Measurements from ENCODE around the gene ABL1. TPM values are rescaled to one million over a fixed set of nuclear protein-coding genes. Genes with fewer than 3 reads are reported as not detected.

The ABL1 gene
- total RNA-seq, 4 donors from 2014 or later = 31.3 to 40.4 (median 34.8) TPM

- Histone ChIP-seq H3K36me3 (no peaks in the 10 kb centered on the region), H3K27ac (no peak overlapping the region), H3K27me3 (peaks cover 57% of the 10 kb centered on the region), H3K4me1 (peaks cover 18% of the 10 kb centered on the region), H3K4me3 (no peak overlapping the region), H3K9me3 (no peaks in the 10 kb centered on the region)
- WGBS = 64% methylated on average over 8 of the region's 14 CpGs
- DNase-seq (ENCODE audit: low spot score in 2 of 2) = no peak
- no peak for TF ChIP-seq POLR2A (IDR thresholded peaks at IDR 0.05)
Observed at GRCh38 chr9:130927995-130928900, 93.2 kb downstream of the ABL1 start.

GRCh38 chr9:130929571-130930038, 94.6 kb downstream of the ABL1 start:
- Histone ChIP-seq H3K4me1 (peaks cover 18% of the 10 kb centered on the region), H3K9me3 (no peaks in the 10 kb centered on the region), H3K27me3 (peaks cover 57% of the 10 kb centered on the region), H3K27ac (no peak overlapping the region), H3K4me3 (no peak overlapping the region), H3K36me3 (no peaks in the 10 kb centered on the region)
- no peak for DNase-seq (ENCODE audit: low spot score in 2 of 2)
- 74% methylated on average over 16 of the region's 36 CpGs for WGBS
- TF ChIP-seq POLR2A (IDR thresholded peaks at IDR 0.05) = no peak
- no peak for TF ChIP-seq EP300 (IDR thresholded peaks at IDR 0.05)
- no peak for TF ChIP-seq CTCF (IDR thresholded peaks at IDR 0.05)
- no peak for TF ChIP-seq POLR2AphosphoS5 (IDR thresholded peaks at IDR 0.05)

- no peak overlapping the region for H3K27ac ChIP-seq
- H3K4me3 ChIP-seq = no peak overlapping the region
- no peaks in the 10 kb centered on the region for H3K9me3 ChIP-seq
- 87% methylated on average over 19 of the region's 23 CpGs for WGBS
- H3K27me3 ChIP-seq = peaks cover 57% of the 10 kb centered on the region
- no peaks in the 10 kb centered on the region for H3K36me3 ChIP-seq
- no peak for DNase-seq (ENCODE audit: low spot score in 2 of 2)
- H3K4me1 ChIP-seq = peaks cover 18% of the 10 kb centered on the region
- TF ChIP-seq POLR2AphosphoS5 (IDR thresholded peaks at IDR 0.05) (no peak), EP300 (IDR thresholded peaks at IDR 0.05) (no peak), CTCF (IDR thresholded peaks at IDR 0.05) (no peak), POLR2A (IDR thresholded peaks at IDR 0.05) (no peak)
Observed at GRCh38 chr9:130930132-130930803, 95.2 kb downstream of the ABL1 start.

GRCh38 chr9:130930804-130931349, 95.8 kb downstream of the ABL1 start:
- no peak for TF ChIP-seq EP300 (IDR thresholded peaks at IDR 0.05)
- TF ChIP-seq POLR2AphosphoS5 (IDR thresholded peaks at IDR 0.05) = no peak
- no peak for TF ChIP-seq CTCF (IDR thresholded peaks at IDR 0.05)
- TF ChIP-seq POLR2A (IDR thresholded peaks at IDR 0.05) = no peak
- Histone ChIP-seq H3K27me3 (peaks cover 57% of the 10 kb centered on the region), H3K4me1 (peaks cover 18% of the 10 kb centered on the region), H3K9me3 (no peaks in the 10 kb centered on the region), H3K36me3 (no peaks in the 10 kb centered on the region), H3K4me3 (no peak overlapping the region), H3K27ac (no peak overlapping the region)
- WGBS = 83% methylated on average over 11 of the region's 15 CpGs
- DNase-seq (ENCODE audit: low spot score in 2 of 2) = no peak

- 46% methylated on average over 20 of the region's 20 CpGs for WGBS
- no peak for TF ChIP-seq CTCF (IDR thresholded peaks at IDR 0.05)
- TF ChIP-seq POLR2AphosphoS5 (IDR thresholded peaks at IDR 0.05) = no peak
- TF ChIP-seq POLR2A (IDR thresholded peaks at IDR 0.05) = no peak
- TF ChIP-seq EP300 (IDR thresholded peaks at IDR 0.05) = no peak
- no peaks in the 10 kb centered on the region for H3K36me3 ChIP-seq
- no peak overlapping the region for H3K27ac ChIP-seq
- peaks cover 64% of the 10 kb centered on the region for H3K27me3 ChIP-seq
- no peak for DNase-seq (ENCODE audit: low spot score in 2 of 2)
- H3K9me3 ChIP-seq = no peaks in the 10 kb centered on the region
- H3K4me3 ChIP-seq = no peak overlapping the region
- H3K4me1 ChIP-seq = peaks cover 18% of the 10 kb centered on the region
Observed at GRCh38 chr9:130931508-130932254, 96.6 kb downstream of the ABL1 start.

Data from suprapubic skin (tissue), 4 donors.